Measurements from ENCODE around the gene C4orf50.

DNA sequence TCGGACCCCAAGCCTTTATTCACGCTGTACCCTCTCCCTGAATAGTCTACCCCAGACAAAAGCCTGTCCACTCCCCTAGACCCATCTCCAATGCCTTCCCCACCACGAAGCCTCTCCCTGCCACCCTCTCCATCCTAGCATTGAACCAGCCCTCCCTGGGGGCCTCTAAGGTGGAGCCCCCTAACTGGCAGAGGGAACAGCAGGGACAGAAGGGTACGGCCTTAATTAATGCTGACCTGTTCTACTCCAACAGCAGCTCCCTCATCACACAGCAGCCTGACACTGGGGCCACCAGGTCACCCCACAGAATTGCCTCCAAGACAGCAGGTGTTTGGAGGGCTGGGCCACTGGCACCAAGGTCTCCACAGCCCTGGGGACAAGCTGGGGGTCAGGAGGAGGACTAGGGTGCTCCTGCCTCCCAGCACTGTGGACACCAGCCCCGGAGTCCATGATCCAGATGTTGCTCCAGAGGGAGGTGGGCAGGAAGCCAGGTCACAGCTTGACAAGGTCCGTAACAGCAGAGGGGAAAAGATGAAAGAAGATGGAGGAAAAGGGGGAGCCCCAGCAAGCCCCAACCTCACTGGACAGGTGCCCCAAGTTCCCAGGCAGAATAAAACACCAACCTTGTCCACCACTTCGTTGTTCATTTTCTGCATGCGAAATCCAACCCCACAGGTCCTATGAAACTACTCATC, 129.1 kb downstream of the C4orf50 start:
- TF ChIP-seq, protein P1, sequence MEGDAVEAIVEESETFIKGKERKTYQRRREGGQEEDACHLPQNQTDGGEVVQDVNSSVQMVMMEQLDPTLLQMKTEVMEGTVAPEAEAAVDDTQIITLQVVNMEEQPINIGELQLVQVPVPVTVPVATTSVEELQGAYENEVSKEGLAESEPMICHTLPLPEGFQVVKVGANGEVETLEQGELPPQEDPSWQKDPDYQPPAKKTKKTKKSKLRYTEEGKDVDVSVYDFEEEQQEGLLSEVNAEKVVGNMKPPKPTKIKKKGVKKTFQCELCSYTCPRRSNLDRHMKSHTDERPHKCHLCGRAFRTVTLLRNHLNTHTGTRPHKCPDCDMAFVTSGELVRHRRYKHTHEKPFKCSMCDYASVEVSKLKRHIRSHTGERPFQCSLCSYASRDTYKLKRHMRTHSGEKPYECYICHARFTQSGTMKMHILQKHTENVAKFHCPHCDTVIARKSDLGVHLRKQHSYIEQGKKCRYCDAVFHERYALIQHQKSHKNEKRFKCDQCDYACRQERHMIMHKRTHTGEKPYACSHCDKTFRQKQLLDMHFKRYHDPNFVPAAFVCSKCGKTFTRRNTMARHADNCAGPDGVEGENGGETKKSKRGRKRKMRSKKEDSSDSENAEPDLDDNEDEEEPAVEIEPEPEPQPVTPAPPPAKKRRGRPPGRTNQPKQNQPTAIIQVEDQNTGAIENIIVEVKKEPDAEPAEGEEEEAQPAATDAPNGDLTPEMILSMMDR (IDR thresholded peaks at IDR 0.05; ENCODE audit: insufficient read depth, low read length) = no peak
- TF ChIP-seq, protein P2, sequence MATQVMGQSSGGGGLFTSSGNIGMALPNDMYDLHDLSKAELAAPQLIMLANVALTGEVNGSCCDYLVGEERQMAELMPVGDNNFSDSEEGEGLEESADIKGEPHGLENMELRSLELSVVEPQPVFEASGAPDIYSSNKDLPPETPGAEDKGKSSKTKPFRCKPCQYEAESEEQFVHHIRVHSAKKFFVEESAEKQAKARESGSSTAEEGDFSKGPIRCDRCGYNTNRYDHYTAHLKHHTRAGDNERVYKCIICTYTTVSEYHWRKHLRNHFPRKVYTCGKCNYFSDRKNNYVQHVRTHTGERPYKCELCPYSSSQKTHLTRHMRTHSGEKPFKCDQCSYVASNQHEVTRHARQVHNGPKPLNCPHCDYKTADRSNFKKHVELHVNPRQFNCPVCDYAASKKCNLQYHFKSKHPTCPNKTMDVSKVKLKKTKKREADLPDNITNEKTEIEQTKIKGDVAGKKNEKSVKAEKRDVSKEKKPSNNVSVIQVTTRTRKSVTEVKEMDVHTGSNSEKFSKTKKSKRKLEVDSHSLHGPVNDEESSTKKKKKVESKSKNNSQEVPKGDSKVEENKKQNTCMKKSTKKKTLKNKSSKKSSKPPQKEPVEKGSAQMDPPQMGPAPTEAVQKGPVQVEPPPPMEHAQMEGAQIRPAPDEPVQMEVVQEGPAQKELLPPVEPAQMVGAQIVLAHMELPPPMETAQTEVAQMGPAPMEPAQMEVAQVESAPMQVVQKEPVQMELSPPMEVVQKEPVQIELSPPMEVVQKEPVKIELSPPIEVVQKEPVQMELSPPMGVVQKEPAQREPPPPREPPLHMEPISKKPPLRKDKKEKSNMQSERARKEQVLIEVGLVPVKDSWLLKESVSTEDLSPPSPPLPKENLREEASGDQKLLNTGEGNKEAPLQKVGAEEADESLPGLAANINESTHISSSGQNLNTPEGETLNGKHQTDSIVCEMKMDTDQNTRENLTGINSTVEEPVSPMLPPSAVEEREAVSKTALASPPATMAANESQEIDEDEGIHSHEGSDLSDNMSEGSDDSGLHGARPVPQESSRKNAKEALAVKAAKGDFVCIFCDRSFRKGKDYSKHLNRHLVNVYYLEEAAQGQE (IDR thresholded peaks at IDR 0.05; ENCODE audit: insufficient replicate concordance, low read depth) = no peak
- TF ChIP-seq GABPA (IDR thresholded peaks at IDR 0.05; ENCODE audit: low read depth) (no peak), POLR2AphosphoS5 (IDR thresholded peaks at IDR 0.05; ENCODE audit: low read depth) (no peak)
